Left cardiac atrium (tissue), 4 donors: ENCODE data around the gene PHETA2. TPM values are rescaled to one million over a fixed set of nuclear protein-coding genes. Genes with fewer than 3 reads are reported as not detected.

Experiments used
- ATAC-seq, 2 donors: fragments of 200-7000 bp; cut with Tn5 transposase; one replicate each; pipeline ENCODE4 v1.9.1; 2020; ENCODE audit warnings: mild to moderate bottlenecking in 2 of 2, moderate library complexity in 2 of 2
- DNase-seq: peaks from one replicate; pipeline ENCODE4 v3.0.0-alpha.2; 2020
- intact Hi-C, 2 donors: fragments of 100-400 bp; cut with DNase I; formaldehyde crosslinking; loops; one replicate each; pipeline versions ENCODE4 v1.14.1 to v1.15.1; 2022 to 2023
- long read RNA-seq: library from polyadenylated mRNA; unstranded; transcript quantifications from one replicate; pipeline ENCODE4 v2.0.0, GENCODE V29; 2021
- total RNA-seq, 2 donors: library from RNA; stranded (reverse); fragmentation: NEBNext Ultra II Directional; extraction: Animal tissue kit (Norgen Biotek cat#: 25700); gene quantifications; one replicate each; pipeline ENCODE4 v1.2.1, GENCODE V29; 2021
- donor health status: DM: no; HTN: yes; CAD: no.
- donor health status: DM: no; HTN: yes; CAD: no; lungs with severe emphysema.
- donor health status: DM: yes; HTN: yes; CAD: no.
- donor health status: Dilated cardiomyopathy.

PHETA2 gene
- total RNA-seq = 10 to 100 TPM in 1 of 2 donors, 1 to 10 TPM in 1; 8.7 to 11.3 TPM
- long read RNA-seq, transcript PHETA2-201 (3 exons, 2,335 nt) = major isoform, 39 of 46 reads
- long read RNA-seq, partial matches to known transcripts = 2 of 46 reads
- long read RNA-seq, other reads (novel, unspliced or antisense) = 3 of 46 reads

GRCh38 chr22:42074132-42074811 lies at the start of gene PHETA2:
PHETA2 (plus strand) TSS chr22:42074248; CDS start chr22:42077294, 3,046 bp downstream.
- ATAC-seq (peak in 1 of 2 donors; percentile 13), DNase-seq (peak; percentile 71)

GRCh38 chr22:42025421-42025820 lies 48.6 kb upstream of the PHETA2 start:
- ATAC-seq (no peak), DNase-seq (no peak)
- intact Hi-C loops = no loop called here

More at GRCh38 chr22:42074132-42074811, at the start of gene PHETA2:
- intact Hi-C loops = no loop called here

- intact Hi-C loops = no loop called here
- DNase-seq (no peak), ATAC-seq (no peak)
Measured at GRCh38 chr22:42026705-42027104, 47.3 kb upstream of the PHETA2 start.

- ATAC-seq = no peak
- intact Hi-C loops = no loop called here
Measured at GRCh38 chr22:42033263-42034181, 40.5 kb upstream of the PHETA2 start.

GRCh38 chr22:42035256-42035655 lies 38.8 kb upstream of the PHETA2 start:
- DNase-seq (no peak), ATAC-seq (no peak)
- intact Hi-C loops = no loop called here

More at GRCh38 chr22:42033263-42034181, 40.5 kb upstream of the PHETA2 start:
- no peak for DNase-seq

- ATAC-seq (no peak), DNase-seq (no peak)
- intact Hi-C loops = no loop called here
Measured at GRCh38 chr22:42039271-42039670, 34.8 kb upstream of the PHETA2 start.

GRCh38 chr22:42041784-42042183 lies 32.3 kb upstream of the PHETA2 start:
- ATAC-seq (no peak), DNase-seq (no peak)
- intact Hi-C loops = no loop called here

GRCh38 chr22:42050641-42051180 lies 23.3 kb upstream of the PHETA2 start:
- no peak for ATAC-seq
- intact Hi-C loops = no loop called here

GRCh38 chr22:42052765-42053164 lies 21.3 kb upstream of the PHETA2 start:
- intact Hi-C loops = no loop called here
- ATAC-seq = no peak
- DNase-seq = no peak

More at GRCh38 chr22:42050641-42051180, 23.3 kb upstream of the PHETA2 start:
- no peak for DNase-seq

GRCh38 chr22:42056757-42057511 lies 17.1 kb upstream of the PHETA2 start:
- ATAC-seq = no peak
- intact Hi-C loops = no loop called here
- DNase-seq = no peak

GRCh38 chr22:42060489-42060888 lies 13.6 kb upstream of the PHETA2 start:
- ATAC-seq (no peak), DNase-seq (no peak)
- intact Hi-C loops = no loop called here

- intact Hi-C loops = no loop called here
- DNase-seq (no peak), ATAC-seq (no peak)
Measured at GRCh38 chr22:42061041-42061440, 13.0 kb upstream of the PHETA2 start.

- DNase-seq (no peak), ATAC-seq (no peak)
- intact Hi-C loops = no loop called here
Measured at GRCh38 chr22:42062506-42063170, 11.4 kb upstream of the PHETA2 start.

- ATAC-seq (no peak), DNase-seq (no peak)
- intact Hi-C loops = no loop called here
Measured at GRCh38 chr22:42064629-42065028, 9.4 kb upstream of the PHETA2 start.

GRCh38 chr22:42065438-42066125 lies 8.5 kb upstream of the PHETA2 start:
- ATAC-seq (no peak), DNase-seq (no peak)
- intact Hi-C loops = no loop called here

- ATAC-seq (no peak), DNase-seq (no peak)
- intact Hi-C loops = no loop called here
Measured at GRCh38 chr22:42066126-42066761, 7.8 kb upstream of the PHETA2 start.

GRCh38 chr22:42066937-42067336 lies 7.1 kb upstream of the PHETA2 start:
- DNase-seq (no peak), ATAC-seq (no peak)
- intact Hi-C loops = no loop called here
